HG03060 (cell line): ENCODE data around the gene GOT2.
"Not testable (repeated sequence)": the region's sequence is repeated elsewhere in the genome, so short reads cannot be mapped to it uniquely, and the experiment has no call there.

Source experiments
- ATAC-seq: cut with Tn5 transposase; IDR thresholded peaks from one replicate; pipeline ENCODE4 v1.9.1; 2021; ENCODE audit warnings: low read depth, moderate number of reproducible peaks; ENCODE audit not compliant: unreplicated experiment

The GOT2 gene

DNA sequence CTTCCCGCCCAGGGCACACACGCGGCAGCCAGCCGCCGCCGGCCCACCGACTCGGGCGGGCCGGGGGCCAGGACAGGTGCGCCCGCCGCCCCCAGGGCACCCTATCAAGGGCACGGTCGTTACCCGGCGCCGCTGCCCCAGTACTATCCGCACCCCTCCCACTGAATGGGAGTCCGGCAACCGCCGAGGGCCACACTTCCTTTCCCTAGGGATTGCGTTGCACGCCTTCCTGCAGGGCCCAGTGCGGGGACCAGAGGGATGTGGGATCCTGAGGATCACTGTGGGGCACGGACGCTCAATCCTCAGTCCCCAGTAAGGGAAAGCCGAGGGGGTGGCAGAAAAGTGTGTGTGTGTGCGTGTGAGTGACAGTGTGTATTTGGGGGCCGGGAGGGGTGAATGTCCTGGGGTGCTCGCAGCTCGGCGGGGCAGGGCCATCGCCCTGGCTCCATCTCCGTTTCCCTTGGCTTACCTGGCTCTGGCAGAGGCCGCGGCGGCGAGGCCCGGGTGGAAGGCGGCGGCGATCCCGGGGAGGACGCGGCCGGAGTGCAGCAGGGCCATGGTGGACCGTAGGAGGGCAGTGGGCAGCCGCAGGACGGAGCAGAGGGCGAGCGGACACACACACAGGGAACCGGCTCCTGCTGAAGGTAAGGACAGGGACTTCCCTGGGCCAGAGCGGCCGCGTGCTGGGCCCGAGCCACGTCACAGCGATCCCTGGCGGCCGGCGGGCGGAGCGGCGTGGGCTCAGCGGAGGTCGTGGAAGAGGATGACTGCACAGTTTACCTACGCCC is at the start of gene GOT2:
Gene GOT2 (minus strand): TSS at position 646 of the 788 bp plus-strand sequence. CDS start 88 bp downstream, at position 558.
- peak; percentile 76 for ATAC-seq

DNA sequence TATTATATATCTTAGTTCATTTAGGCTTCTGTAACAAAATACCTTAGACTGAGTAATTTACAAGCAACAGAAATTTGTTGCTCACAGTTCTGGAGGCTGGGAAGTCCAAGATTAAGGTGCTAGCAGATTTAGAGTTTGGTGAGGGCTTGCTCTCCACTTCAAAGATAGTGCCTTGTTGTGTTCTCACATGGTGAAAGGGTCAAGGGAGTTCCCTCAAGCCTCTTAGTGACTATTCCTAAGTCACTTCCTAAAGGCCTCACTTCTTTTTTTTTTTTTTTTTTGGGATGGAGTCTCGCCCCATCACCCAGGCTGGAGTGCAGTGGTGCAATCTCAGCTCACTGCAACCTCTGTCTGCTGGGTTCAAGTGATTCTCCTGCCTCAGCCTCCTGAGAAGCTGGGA is 45.2 kb upstream of the GOT2 start:
- ATAC-seq, result not testable (repeated sequence)

DNA sequence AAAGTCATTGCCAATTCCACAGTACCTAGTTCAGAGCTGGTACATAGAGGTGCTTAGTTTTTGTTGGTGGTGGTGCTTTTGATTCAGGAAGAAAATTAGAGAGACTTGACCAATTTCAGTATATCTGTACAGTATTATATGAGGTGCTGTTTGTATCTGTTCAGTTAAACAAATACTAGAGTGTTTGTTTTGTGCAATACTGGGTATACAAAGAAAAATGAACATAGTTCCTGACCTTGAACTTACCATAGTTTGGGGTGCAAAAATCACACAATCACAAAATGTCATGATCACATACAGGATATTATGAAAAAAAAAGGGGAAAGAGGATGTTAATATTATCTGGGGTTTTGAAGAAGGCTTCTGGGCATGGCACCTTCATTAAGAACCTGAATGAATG is 39.8 kb upstream of the GOT2 start:
- no peak for ATAC-seq

DNA sequence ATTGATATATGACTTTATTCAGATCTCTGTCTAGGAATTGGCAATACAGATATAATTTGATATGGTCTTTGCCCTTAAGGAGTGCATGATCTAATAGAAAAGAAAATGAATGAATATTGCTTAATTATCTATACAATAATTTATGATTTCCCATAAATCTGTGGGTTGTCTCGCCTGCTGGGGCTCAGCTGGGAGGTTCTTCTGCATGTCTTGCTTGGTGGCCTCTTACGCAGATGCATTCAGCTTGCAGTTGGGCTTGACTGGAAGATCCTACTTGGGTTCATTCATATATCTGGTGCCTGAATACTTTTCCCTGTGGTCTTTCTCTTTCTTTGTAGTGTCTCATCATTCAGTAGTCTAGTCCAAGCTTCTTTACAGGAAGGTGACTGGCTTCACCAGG is 34.0 kb upstream of the GOT2 start:
- no peak for ATAC-seq

DNA sequence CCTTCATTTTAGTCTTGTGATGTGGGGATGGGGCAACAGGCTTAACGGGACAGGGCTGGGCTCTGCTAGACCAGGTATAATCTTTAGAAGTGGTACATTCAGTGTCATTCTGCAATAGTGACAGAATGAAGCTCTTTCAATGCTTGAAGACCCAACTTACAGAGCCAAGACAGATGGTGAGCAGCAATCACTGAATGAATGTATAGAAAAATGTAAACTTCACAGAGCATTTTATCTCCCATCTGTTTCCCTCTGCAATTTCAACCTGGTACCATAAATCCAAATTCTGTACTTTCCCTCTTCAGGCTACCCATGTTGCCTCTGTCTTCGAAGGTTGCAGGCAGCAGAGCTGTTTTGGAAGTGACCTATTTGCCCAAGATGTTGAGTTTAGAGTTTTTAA is 33.5 kb upstream of the GOT2 start:
- no peak for ATAC-seq

DNA sequence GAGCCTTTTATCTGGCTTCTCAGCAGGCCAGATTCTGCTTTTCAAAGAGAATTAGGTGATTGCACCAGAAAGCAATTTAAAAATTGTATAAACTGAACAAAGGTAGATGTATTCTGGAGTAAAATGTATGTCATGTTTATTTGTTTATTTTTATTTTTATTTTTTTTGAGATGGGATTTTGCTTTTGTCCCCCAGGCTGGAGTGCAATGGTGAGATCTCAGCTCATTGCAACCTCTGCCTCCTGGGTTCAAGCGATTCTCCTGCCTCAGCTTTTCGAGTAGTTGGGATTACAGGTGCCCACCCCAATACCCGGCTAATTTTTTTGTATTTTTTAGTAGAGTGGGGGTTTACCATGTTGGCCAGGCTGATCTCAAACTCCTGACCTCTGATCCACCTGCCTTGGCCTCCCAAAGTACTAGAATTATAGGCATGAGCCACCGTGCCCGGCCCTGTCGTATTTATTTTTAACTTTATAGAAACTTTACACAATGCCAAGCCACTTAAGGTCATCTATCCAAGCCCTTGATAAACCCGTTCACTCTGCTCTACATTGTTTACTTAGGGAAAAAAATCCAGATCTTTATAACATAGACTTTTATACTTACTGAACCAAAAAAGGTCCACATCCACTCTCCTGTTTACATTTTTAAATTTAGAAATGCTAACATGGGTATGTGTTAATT is 22.7 kb upstream of the GOT2 start:
- no peak for ATAC-seq

DNA sequence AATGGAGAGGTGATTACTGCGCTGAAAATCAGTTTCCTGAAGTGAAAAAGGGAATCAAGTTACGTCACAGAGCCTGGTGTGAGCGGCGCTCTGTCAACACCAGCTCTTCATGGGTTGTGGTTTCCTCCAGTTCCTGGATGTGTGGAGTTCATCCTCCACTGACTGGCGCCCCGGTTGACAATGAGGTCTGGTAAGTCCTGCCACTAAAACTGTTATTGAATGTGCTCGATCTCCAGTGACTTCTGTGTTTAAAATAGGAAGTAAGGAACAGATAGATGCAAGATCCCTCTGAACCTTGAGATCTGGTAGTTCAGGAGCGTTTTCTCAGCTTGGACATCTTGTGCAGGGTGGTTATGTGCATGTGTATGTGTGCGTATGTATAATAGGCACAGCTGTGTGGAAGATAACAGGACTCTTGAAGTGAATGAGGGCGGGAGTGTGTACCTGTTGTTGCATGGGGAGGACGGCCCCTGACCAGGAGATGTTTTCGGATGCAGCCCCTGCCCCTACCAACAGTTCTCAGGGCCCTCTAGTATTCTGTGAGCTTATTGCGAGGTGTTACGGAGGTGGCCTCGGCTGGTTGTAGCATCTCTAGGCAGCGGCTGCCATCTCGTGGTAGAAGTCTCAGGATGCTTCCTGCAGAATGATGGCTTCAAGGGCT is 22.0 kb upstream of the GOT2 start:
- ATAC-seq, result no peak

DNA sequence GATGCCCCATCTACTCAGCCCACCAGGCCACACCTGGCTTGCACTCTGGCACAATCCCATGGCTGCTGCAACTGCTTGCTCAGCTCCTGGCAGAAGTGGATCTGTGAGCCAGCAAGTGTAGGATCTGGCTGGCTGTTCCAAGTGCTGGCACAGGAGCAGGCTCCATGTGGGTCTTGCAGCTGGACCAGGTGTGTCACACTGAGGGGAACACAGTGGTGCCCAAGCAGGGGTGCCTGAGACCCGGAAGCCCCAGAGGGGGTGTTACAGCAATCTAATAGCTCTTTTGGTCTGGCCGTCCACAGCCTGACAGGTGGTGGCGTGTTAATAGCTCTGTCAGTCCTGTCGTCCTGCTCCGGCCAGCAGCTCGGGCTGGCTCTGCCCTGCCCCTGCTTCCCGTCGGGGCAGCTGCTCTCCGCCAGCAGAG is 19.6 kb upstream of the GOT2 start:
- ATAC-seq, result no peak

DNA sequence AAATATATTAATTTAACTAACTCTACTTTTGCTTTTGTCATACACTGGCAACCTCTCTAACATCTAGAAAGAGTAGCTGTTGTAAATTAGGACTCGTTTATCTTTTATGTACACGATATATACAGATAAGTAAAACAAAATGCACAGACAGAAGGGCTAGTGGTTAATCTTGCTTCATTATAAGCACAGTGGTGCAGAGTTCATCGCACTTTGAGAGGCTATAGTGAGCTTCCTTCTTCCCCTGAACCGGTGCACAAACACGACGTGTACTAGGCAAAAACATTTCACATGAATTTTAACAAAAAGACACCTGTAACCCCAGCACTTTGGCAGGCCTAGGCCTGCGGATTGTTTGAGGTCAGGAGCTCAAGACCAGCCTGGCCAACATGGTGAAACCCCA is 10.4 kb upstream of the GOT2 start:
- no peak for ATAC-seq

DNA sequence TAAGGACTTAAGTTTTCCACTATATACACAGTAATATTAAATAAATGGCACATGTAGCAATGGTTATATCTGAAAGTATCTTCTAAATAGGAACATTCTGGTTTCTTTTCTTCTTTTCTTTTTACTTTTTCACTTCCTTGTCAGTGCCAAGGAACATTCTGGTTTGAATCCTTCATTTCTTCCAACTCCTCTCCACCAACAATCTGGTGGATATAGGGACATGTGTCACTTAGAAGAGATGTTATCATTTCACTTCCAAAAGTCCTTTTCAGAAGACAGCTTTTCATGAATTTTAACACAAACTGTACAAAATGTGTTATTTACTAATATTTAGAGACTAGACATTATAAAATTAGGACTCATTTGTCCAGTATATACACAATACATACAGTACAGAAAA is 7.9 kb upstream of the GOT2 start:
- ATAC-seq, result no peak

DNA sequence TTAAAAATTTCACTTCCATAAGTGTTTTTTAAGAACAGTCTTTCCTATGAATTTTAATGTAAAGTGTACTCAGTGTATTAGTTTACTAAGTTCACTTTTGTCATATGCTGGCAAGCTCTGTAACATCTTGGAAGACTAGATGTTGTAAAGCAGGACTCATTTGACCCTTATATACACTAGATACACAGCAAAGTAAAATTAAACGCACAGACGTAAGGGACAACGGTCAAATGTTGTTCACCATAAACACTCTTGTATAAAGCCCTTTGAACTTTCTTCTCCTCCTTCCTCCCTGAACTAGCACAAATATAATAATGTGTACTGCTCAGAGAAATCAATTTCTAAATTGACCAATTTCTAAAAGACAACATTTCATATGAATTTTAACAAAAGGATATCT is 7.0 kb upstream of the GOT2 start:
- ATAC-seq, result no peak

DNA sequence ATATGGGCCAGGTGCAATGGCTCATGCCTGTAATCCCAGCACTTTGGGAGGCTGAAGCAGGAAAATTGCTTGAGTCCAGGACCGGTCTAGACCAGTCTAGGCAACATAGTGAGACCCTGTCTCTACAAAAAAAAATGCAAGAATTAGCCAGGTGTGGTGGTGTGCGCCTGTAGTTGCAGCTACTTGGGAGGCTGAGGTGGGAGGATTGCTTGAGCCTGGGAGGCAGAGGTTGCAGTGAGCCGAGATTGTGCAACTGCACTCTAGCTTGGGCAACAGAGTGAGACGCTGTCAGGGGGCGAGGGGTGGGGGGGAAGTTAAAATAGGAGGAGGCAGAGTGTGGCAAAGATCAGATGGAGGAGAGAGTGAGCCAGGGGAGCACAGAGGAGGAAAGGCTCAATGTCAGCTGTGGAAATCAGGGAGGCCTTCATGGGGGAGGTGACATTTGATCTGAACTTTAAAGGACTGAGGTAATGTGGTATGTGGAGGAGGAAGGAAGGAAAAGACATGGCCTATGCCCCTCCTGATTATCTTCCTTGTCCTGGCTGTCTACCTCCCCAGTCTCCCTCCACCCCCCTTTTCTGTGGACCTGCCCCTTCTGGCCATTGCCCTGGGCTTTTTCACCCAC is 4.7 kb upstream of the GOT2 start:
- ATAC-seq, result no peak

DNA sequence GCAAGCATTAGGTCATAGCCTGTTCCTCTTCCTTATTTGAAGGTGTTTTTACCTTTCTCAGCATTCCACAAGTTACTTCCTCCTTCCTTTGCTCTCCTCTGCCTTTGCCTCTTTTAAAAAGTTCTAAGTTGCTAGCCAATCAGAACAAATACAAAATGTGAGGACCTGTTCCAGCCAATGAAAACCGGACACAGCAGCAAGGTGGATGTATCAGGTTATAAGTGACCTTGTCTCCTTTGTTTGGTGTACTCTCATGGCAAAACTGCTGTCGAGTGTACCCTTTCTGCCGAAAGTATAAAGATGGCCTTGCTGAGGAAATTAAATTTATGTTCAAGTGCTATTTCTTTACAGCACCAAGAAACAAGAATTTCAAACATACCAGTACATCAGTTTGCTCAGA is 2.2 kb upstream of the GOT2 start:
- not testable (repeated sequence) for ATAC-seq

DNA sequence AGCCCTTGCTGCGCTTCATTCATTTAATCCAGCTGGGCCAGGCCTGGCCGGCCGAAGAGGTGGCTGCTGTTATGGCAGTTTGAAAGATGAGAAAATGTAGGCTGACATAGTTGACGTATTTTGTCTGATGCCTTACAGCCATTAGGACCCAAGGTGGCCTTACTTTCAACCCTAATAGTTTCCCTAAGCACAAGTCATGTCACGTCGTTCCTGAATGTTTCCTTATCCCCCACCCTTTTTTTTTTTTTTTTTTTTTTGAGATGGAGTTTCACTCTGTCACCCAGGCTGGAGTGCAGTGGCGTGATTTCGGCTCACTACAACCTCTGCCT is 307 bp upstream of the GOT2 start:
- no peak for ATAC-seq

DNA sequence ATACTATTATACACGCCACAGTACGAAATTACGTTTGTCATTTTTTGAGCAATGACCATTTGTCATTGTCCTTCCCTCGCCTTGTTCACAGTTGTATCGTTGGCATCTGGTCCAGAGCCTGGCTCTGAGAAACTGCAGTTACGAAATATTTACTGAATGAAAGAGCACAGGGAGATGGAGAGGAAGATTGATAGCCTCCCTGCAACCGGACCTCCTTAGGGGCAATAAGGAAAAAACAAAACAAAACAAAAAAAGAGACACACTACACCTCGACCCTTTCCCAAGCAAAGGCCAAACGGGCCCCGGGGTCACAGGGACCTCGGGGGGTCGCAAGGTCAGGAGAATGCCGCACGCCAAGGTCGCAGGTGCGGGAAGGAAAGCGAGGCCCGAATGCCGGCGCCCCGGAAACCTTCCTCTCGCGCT is 857 bp downstream of the GOT2 start:
- ATAC-seq, result no peak

DNA sequence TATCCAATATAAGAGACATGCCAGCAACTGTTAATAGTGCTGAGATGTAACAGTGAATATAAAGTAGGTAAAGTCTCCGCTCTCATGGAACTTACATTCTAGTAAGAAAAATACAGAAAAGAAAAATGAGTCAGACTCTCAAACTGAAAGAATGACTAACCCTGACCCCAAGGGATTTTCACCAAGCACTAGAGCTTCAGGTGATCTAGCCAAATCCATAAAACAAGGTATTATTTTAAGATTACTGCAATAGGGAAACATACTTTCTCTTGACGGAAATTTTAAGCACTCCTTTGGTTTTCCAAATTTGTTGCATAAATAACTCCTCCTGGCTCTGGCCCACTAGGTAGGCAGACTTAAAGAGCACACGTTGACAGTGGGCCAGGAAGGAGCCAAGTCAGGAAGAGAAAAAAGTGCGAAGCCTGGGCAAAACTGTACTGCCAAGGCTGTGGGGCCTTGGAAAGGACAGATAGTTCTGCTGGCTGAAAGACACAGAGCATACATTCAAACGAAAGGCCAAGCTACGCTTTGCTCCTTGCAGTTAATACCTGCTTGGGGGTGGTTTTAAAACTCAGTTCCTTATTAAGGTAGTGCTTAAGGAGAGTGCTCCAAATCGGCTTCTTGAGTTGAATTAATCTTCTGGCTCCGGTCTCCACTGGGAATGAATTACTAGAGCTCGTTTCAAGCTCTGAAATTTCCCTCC is 1.4 kb downstream of the GOT2 start:
- ATAC-seq, result peak; percentile 51

DNA sequence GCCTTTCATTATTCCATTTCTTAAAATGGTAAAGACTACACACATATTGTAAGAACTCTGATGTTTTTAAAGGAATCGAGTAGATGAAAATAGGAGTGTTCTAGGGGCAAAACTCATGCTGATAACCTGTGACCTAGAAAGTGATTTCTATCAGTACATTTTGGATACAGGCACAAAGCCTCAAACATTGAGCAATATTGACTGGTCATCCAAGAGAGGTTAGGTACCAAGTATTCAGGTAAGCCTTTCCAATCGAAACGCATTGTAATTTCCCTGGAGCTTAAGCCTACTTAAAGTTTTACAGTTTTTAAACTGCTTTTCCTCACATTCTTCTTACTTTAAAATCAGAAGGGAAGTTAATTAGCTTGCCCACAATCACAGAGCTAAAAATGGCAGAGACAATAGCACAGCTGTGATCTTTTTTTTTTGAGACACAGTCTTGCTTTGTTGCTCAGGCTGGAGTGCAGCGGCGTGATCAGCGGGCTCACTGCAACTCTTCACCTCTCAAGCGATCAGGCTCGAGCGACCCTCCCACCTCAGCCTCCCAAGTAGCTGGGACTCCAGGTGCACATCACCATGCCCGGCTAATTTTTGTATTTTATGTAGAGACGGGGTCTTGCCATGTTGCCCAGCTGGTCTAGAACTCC is 3.3 kb downstream of the GOT2 start:
- no peak for ATAC-seq

DNA sequence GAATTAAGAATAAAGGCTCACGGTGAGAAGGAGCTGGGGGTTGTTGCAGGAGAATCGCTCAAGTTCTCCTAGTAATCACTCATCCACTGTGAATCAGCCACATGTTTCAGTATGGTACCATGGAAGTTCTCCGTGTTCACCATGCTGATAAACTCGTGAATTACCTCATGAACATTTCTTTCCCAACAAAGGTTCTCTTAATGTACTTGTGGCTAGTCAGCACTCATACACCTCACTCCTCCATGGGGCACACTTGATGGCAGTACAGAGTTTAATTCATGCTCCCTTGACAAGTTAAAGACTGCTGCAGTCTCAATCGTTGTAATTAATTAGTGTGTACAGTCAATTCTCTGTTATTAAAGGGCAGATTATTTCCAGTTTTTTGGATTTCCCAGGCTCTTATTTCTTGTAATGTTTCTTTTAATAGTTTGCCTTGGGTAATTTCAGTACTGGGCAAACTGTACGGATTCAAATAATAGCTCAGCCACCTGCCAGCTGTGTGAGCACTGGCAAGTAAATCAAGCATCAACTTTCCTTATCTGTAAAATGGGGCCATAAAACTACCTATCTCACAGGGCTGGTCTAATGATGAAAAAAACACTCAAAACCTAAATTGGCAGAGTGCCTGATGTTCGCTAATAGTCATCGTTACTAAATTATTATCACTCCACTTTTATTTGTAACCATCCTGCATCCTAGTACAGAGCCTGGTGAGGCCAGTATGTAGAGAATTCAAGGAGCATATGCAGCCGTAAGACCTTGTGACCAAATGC is 6.1 kb downstream of the GOT2 start:
- no peak for ATAC-seq

DNA sequence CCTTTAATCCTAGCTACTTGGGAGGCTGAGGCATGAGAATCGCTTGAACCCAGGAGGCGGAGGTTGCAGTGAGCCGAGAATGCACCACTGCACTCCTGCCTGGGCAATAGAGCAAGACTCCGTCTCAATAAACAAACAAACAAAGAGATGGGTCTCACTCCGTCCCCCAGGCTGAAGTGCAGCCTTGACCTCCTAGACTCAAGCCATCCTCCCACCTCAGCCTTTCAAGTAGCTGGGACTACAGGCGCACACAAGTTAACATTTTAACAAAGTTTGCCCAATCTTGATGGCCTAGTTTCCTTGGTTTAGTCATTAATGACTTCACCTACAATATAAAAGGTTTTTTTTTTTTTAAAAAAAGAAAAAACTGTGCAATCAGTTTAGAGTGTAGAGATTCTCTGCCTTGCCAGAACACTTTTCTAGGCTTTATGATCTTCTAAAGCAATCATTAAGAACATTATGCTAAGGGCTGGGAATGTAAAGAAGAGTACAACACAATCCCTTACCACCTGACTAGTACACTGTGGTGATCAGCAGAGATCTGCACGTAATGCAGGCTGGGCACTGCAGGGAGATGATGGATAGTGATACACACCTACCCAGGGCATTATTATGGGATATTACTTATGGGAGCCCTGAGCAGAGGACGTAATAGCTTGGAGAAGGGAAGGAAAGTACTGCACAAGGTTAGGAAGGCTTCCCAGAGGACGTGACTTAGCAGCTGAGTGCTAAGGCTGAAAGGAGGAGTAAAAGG is 6.9 kb downstream of the GOT2 start:
- ATAC-seq, result no peak
